OCI-M2 (cell line): ENCODE data around the gene ADAM23.
"Not testable (repeated sequence)": the region's sequence is repeated elsewhere in the genome, so short reads cannot be mapped to it uniquely, and the experiment has no call there.

ENCODE experiments used
- DNase-seq: peaks from one replicate; lab custom pipeline; 2025; ENCODE audit not compliant: unreplicated experiment; lab: John Stamatoyannopoulos, UW

The ADAM23 gene

GRCh38 chr2:206442833-206443734, at the start of gene ADAM23:
Gene ADAM23, plus strand, starts transcription at chr2:206443532. Its CDS starts 335 bp downstream, at chr2:206443867.
- DNase-seq: no peak

GRCh38 chr2:206396211-206396610, 47.1 kb upstream of the ADAM23 start:
- DNase-seq: no peak

DNA sequence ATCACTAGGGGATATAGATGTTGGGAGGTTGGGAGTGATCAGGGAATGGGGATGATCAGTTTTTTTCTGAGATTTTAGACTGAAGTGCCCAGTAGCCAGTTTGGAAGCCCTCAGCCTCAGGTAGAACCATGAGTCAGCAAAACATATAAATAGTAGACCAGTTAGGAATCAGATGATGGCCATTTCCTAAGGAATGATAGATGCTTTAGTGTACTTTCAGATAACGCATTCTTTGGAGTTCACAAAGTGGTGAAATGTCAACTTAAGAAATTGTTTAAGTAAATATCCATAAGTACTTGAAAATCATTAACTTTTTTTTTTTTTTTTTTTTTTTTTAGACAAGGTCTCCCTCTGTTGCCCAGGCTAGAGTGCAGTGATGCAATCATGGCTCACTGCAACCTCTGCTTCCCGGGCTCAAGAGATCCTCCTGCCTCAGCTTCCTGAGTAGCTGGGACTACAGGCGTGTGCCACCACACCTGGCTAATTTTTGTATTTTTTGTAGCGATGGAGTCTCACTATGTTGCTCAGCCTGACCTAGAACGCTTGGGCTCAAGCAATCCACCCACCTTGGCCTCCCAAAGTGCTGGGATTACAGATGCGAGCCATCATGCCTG, 40.3 kb upstream of the ADAM23 start:
- not testable (repeated sequence) for DNase-seq

DNA sequence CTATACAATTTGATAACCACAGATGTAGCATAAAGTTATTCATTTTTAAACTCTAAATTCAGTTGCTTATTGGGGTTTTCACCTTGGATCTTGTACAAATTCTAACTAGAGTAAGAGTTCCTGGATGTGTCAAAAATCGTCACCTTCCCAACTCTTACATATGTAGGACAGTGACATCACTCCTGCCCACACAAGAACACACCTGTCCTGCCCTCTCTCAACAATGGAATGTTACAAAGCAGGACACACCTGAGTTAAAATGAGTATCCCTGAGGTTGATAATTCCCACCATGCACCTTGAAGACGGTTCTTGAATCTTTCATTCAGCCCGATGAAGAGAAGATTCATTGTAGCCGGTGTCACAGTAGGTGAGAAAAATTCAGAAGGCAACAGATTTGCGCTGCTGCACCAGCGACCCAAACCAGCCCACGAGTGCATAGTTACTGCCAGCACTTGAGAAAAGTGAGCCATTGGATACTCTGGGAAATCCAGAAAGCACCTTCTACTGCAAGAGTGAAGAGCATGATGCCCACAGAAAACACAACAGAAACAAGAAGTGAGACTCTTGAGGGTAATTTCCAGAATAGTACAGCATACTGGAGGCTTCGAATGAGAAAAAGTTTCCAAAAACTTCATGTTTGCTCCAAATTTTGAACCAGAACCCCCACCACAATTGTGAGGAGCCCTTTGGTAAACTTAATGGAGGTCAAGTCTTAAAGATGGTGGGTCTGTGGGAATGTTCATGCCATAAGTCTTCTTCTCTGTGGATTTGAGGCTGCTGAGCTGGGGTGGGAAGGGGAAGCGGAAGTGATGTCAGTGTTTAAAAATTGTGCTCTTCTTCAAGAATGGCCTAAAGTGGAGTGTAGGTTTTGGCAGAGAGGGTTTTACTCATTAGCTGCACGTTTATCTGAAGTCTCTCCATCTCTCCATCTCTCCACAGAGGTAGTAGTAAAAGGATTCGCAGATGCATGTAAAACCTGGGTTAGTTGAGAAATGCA, 34.7 kb upstream of the ADAM23 start:
- no peak for DNase-seq

DNA sequence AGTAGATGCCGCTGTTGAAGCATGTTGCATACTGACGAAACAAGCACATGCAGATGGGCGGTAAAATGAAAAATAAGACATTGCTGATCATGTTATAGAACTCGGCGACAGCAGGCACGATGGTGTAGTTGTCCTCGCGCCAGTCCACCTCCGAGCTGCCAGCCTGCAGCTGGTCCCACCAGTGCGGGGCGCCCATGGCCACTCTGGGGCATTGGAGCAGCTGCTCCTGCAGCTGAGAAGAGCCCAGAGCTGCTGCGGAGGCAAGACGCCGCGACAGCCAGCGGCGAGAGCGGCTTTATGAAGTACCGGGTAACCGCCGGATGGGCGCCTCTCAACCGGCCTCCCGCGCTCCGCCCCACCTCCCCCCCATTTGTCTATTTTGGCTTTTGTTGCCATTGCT, 32.6 kb upstream of the ADAM23 start:
- DNase-seq: no peak

DNA sequence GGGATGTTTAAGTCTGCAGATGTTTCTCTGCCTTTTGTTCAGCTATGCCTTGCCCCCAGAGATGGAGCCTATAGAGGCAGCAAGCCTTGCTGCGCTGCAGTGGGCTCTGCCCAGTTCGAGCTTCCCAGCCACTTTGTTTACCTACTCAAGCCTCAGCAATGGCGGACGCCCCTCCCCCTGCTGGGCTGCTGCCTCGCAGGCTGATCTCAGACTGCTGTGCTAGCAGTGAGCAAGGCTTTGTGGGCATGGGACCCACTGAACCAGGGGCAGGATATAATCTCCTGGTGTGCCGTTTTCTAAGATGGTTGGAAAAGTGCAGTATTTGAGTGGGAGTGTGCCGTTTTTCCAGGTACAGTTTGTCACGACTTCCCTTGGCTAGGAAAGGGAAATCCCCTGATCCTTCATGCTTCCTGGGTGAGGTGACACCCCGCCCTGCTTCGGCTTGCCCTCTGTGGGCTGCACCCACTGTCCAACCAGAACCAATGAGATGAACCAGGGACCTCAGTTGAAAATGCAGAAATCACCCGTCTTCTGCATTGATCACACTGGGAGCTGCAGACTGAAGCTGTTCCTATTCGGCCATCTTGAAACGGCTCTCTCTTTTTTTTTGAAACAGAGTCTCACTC, 27.6 kb upstream of the ADAM23 start:
- DNase-seq: no peak

DNA sequence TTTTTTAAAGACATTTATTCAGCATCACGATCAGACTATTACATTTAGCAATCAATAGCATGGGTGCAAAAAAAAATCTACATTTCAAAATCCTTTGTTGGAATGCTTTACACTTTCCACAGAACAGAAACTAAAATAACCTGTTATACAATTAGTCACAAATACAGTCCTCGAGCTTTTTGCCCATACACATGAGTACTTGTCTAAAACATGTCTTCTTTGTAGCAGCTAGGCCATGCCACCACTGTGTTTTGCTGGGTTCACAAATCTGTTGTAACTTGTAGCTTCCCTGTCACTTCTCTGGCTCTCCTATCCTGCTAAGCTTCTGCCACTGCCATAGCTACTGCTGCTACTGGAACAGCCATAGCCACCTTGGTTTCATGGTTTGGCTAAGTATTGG, 24.4 kb upstream of the ADAM23 start:
- DNase-seq: no peak

GRCh38 chr2:206420721-206421120, 22.6 kb upstream of the ADAM23 start:
- no peak for DNase-seq

DNA sequence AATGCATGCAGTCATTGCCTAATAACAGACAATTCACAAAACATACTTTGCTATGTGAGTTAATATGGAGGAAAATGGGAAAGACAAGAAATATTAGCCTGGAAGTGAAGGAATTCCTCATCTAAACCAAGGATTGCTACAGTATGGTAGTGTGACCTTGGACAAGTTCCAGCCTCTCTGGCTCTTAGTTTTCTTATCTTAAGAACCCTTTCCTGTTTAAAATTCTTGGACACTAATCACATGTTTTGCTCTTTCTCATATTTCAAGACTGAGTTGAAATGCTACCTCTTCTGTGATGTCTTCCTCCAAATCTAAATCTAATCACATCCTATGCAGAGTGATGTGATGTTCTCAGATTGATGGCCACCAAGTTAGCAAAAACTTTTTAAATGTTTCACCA, 20.8 kb upstream of the ADAM23 start:
- no peak for DNase-seq

GRCh38 chr2:206423147-206423546, 20.2 kb upstream of the ADAM23 start:
- DNase-seq: no peak

GRCh38 chr2:206424134-206424533, 19.2 kb upstream of the ADAM23 start:
- no peak for DNase-seq

GRCh38 chr2:206428783-206429182, 14.5 kb upstream of the ADAM23 start:
- DNase-seq: no peak

DNA sequence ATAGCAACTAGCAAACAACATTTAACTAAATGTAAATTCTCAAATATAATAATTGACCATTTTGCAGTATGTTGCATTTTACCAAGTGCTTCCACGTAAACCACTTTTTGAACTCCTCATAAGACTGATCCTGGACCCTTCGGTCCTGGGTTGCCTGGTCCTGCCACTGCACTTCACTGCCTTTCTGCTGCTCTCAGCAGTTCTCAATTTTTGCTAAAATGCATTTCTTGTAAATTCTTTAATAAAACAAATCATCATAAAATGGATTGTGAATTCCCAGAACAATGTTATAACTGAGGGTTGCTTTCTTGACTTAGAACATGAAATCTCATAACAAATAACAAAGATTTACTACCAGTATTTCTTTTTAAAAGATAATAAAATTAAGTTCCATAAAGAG, 12.9 kb upstream of the ADAM23 start:
- no peak for DNase-seq

- DNase-seq: no peak
Measured at GRCh38 chr2:206431439-206431838, 11.9 kb upstream of the ADAM23 start.

GRCh38 chr2:206432193-206433082, 10.9 kb upstream of the ADAM23 start:
- DNase-seq: no peak

DNA sequence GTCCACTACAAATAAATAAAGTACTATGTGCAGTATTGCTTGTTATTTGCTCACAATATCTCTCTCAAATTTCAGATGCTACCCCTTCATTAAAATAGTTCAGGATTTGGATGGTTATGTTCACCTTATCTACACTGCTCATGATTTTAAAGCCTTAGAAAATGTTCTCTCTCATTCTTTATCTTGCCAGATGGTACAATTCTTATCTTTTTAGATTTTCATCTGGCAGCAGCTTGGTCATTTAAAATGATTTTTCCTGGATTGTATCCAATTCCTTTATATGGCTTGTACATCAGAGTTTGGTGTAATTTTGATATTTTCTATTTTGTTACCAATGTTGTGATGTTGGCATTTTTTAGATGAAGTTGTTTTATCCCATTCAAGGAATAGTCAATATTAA, 10.1 kb upstream of the ADAM23 start:
- no peak for DNase-seq

- DNase-seq: no peak
Measured at GRCh38 chr2:206433686-206434085, 9.6 kb upstream of the ADAM23 start.

DNA sequence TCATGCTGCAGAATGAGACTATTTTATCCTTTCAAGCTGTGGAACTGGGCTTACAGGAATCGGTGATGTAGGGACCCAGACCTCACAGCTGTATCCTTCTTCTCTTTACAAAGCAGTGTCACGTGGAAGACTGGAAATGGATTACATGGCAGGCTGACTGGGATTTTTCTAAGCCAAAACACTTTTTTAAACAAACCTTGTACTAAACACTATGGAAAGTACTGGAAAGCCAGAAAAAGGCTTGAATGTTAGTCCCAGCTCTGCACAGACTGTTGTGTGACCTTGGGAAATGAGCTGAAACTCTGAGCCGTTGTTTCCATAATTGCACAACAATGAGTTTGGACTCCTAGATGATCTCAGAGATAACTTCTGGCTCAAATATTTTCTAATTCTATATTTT, 7.6 kb upstream of the ADAM23 start:
- no peak for DNase-seq

GRCh38 chr2:206438196-206438724, 5.1 kb upstream of the ADAM23 start:
- DNase-seq: no peak

DNA sequence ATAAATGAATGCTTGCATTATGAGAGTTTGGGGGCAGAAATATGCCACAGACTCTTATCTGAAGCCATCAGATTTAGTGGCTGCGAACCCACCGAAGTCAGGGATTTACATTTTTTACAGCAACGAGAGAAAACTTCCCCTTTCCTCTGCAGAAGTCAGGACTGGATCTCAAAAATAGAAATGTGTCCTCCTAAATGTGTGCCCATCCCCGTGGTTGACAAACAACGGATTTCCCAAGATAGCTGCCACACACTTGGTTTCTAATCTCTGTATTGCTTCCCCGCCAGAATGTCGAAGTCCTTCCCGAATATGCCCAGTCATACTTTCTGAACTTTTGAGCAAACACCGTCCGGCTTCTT, 879 bp upstream of the ADAM23 start:
- no peak for DNase-seq
